OCI-LY3 (cell line): Measurements from ENCODE around the gene ADGRG1.

Experiments
- H2AFZ ChIP-seq: fragments of 200-600, 300-600 bp; shearing (Covaris generic); 2 replicates; pipeline ENCODE4 v1.6.0; 2014; ENCODE audit warnings: antibody characterized with exemption, low read depth, low read length
- H3K27ac ChIP-seq: fragments of 200-600, 300-600 bp; sonication (generic); 2 replicates; pipeline ENCODE4 v1.5.1; 2014; ENCODE audit warnings: mild to moderate bottlenecking, low read length, moderate library complexity, mixed read lengths
- H3K27me3 ChIP-seq: fragments of 200-600, 300-600 bp; sonication (generic); 2 replicates; pipeline ENCODE4 v1.6.1; 2014; ENCODE audit warnings: low read depth, low read length, mixed read lengths
- H3K36me3 ChIP-seq: fragments of 200-600, 300-600 bp; sonication (generic); replicated peaks from 2 replicates; pipeline ENCODE3; 2014; ENCODE audit warnings: low read depth, low read length, mixed read lengths
- H3K4me1 ChIP-seq: fragments of 300-600, 200-600 bp; sonication (generic); 2 replicates; pipeline ENCODE4 v1.6.1; 2014; ENCODE audit warnings: low read length, mixed read lengths
- H3K4me2 ChIP-seq: fragments of 200-600, 300-600 bp; sonication (generic); 2 replicates; pipeline ENCODE4 v1.6.1; 2014; ENCODE audit warnings: low read length, mixed read lengths
- H3K4me3 ChIP-seq: fragments of 300-600, 200-600 bp; sonication (generic); 2 replicates; pipeline ENCODE4 v1.5.1; 2014; ENCODE audit warnings: antibody characterized with exemption, mild to moderate bottlenecking, low read length, moderate library complexity
- H3K79me2 ChIP-seq: fragments of 300-600, 200-600 bp; shearing (Covaris generic); 2 replicates; pipeline ENCODE4 v1.6.1; 2014; ENCODE audit warnings: mild to moderate bottlenecking, low read length, mixed read lengths
- H3K9ac ChIP-seq: fragments of 300-600, 200-600 bp; shearing (Covaris generic); 2 replicates; pipeline ENCODE4 v1.6.0; 2014; ENCODE audit warnings: mild to moderate bottlenecking, low read length, moderate library complexity
- H3K9me3 ChIP-seq: fragments of 200-600, 300-600 bp; shearing (Covaris generic); 2 replicates; pipeline ENCODE4 v1.6.1; 2014; ENCODE audit warnings: low read length, mixed read lengths; ENCODE audit not compliant: insufficient read depth
- H4K20me1 ChIP-seq: fragments of 200-600, 300-600 bp; sonication (generic); 2 replicates; pipeline ENCODE4 v1.6.1; 2016; ENCODE audit warnings: low read length, mixed read lengths; ENCODE audit not compliant: insufficient read depth
- CTCF ChIP-seq: fragments of 200-600, 300-600 bp; sonication (generic); IDR thresholded peaks from 2 replicates; pipeline ENCODE4 v1.5.1; 2014; ENCODE audit warnings: antibody characterized with exemption, low read length, low read depth
- EZH2phosphoT487 ChIP-seq: fragments of 200-600 bp; shearing (Covaris generic); IDR thresholded peaks from 2 replicates; pipeline ENCODE4 v1.6.1; 2018; ENCODE audit warnings: antibody characterized with exemption, mixed run types, low read depth

The ADGRG1 gene

DNA sequence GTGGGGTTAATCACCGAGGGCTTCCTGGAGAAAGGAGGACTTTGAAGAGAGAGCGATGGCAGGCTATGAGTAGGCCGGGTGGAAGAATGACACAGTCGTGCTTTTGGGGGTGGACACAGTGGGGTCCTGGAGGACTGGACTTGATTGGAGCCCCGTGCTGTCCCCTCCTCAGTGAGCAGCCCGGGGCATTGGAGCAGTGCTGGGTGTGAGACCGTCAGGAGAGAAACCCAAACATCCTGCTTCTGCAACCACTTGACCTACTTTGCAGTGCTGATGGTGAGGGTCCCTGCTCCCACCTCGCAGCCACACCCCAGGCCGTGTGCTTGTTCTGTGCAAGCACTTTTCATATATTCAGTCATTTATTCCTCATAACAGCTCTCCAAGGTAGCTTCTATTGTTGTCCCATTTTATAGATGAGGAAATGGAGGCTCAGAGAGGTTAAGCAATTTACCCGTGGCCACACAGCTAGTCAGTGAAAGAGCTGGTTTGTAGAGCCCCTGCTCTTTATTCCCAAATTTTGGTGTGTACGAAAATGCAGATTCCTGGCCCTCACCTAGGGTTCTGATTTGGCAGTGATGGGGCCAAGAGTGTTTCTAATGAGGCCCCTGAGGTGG, 28.0 kb downstream of the ADGRG1 start:
- Histone ChIP-seq H3K27ac (no peak overlapping the region), H3K79me2 (no peaks in the 10 kb centered on the region), H2AFZ (no peak overlapping the region), H3K4me2 (no peak overlapping the region), H4K20me1 (no peaks in the 10 kb centered on the region), H3K4me3 (no peak overlapping the region), H3K36me3 (no peaks in the 10 kb centered on the region), H3K4me1 (no peaks in the 10 kb centered on the region), H3K9me3 (no peaks in the 10 kb centered on the region), H3K27me3 (peaks cover 40% of the 10 kb centered on the region), H3K9ac (no peak overlapping the region)
- TF ChIP-seq CTCF, result no peak
- TF ChIP-seq EZH2phosphoT487, result no peak

DNA sequence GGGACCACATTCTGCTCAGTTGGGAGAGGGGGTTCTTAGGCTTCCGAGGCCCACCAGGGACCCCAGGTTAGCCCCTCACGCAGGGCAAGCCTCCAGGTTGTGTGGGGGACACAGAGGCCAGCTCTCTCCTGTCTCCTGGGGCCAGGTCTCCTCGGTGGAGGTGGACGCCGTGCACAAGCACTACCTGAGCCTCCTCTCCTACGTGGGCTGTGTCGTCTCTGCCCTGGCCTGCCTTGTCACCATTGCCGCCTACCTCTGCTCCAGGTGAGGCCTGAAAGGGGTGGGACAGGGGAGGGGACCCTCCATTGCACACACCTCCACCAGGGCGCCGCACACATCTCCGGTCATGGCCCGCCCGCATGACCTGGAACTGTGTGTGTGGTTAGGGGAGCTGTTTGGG, 28.8 kb downstream of the ADGRG1 start:
- Histone ChIP-seq H2AFZ (no peak overlapping the region), H3K4me1 (no peaks in the 10 kb centered on the region), H3K9me3 (no peaks in the 10 kb centered on the region), H3K36me3 (no peaks in the 10 kb centered on the region), H3K4me3 (no peak overlapping the region), H3K79me2 (no peaks in the 10 kb centered on the region), H3K27me3 (peaks cover 39% of the 10 kb centered on the region), H3K9ac (no peak overlapping the region), H3K27ac (no peak overlapping the region), H4K20me1 (no peaks in the 10 kb centered on the region), H3K4me2 (no peak overlapping the region)
- TF ChIP-seq EZH2phosphoT487 (no peak), CTCF (no peak)

DNA sequence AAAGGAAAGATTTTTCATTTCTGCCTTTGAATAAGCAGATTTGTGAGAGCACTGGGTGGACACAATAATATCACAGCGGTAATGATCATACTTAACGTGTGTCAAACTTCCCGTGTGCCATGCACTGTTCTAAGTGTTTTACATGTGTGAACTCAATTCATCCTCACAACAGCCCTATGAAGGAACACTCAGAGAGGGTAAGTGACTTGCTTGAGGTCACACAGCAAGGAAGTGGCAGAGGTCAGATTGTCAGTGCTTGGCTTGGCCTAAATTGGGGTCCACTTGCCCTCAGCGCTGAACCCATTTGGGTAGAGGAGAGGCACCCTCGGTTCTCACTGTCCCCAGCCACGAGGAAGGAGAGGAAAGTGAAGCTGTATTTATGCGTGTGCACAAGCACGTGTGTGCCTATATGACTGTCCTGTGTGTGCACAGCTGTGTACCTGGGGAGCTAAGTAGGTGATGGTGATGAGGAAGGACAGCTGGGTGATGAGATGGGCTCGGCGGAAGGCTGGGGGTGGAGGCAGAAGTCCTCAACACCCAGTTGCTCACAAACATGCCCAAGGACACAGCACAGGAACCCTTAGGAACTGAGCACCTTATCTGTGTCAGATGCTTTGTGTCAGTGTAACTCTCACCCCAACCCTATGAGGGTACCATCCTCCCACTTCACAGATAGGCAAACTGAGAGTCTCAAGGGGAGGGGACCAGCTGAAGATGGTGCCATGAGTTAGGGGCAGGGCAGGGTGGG, 29.9 kb downstream of the ADGRG1 start:
- H3K27me3 ChIP-seq, result peaks cover 36% of the 10 kb centered on the region
- H3K79me2 ChIP-seq, result no peaks in the 10 kb centered on the region
- H3K27ac ChIP-seq, result no peak overlapping the region
- H4K20me1 ChIP-seq, result no peaks in the 10 kb centered on the region
- H3K9me3 ChIP-seq, result no peaks in the 10 kb centered on the region
- no peak overlapping the region for H3K9ac ChIP-seq
- H2AFZ ChIP-seq, result no peak overlapping the region
- H3K4me1 ChIP-seq, result no peaks in the 10 kb centered on the region
- no peak overlapping the region for H3K4me3 ChIP-seq
- no peaks in the 10 kb centered on the region for H3K36me3 ChIP-seq
- TF ChIP-seq EZH2phosphoT487 (no peak), CTCF (no peak)
- H3K4me2 ChIP-seq, result no peak overlapping the region

- H3K4me2 ChIP-seq, result no peak overlapping the region
- TF ChIP-seq EZH2phosphoT487 (no peak), CTCF (no peak)
- peaks cover 35% of the 10 kb centered on the region for H3K27me3 ChIP-seq
- H3K36me3 ChIP-seq, result no peaks in the 10 kb centered on the region
- no peaks in the 10 kb centered on the region for H3K9me3 ChIP-seq
- H3K27ac ChIP-seq, result no peak overlapping the region
- no peak overlapping the region for H3K9ac ChIP-seq
- no peaks in the 10 kb centered on the region for H4K20me1 ChIP-seq
- no peaks in the 10 kb centered on the region for H3K79me2 ChIP-seq
- no peak overlapping the region for H2AFZ ChIP-seq
- no peak overlapping the region for H3K4me3 ChIP-seq
- no peaks in the 10 kb centered on the region for H3K4me1 ChIP-seq
These were observed 30.6 kb downstream of the ADGRG1 start for GRCh38 chr16:57658878-57659674.
